ENCODE data around the gene TMED1. TPM values are rescaled to one million over a fixed set of nuclear protein-coding genes. Genes with fewer than 3 reads are reported as not detected.

Gene TMED1
- total and polyA plus RNA-seq, 9 of the 15 experiments (the other 6 are each of a cell fraction or from before 2014, with no cell fraction given): 0.86 to 30.2 (median 23.5) TPM

DNA sequence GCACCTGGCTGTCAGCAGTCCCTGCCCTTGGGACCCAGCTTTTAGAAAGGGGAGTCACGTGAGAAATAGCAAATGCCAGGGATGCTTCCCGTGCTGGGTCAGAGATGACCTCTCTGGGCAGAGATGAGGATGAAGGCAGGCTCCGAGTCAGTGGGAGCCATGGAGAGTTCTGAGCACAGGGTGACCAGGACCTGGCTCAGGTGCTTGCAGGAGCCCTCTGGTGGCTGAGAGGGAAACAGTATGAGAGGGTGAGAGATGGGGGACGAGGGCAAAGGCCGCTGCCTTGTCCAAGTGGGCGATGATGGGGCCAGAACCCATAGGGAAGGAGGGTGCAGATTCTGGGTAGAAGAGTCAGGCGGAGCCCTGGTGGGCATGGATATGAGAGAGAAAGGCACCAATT is 15.8 kb downstream of the TMED1 start (continued):
- TF ChIP-seq STAT6 (CRISPR knock-in tag; IDR thresholded peaks at IDR 0.05) (peak; percentile 84; the same call in 1 of the 2 replicates), PHF8 (IDR thresholded peaks at IDR 0.05; ENCODE audit: borderline replicate concordance, low read length) (no peak), KDM1A (IDR thresholded peaks at IDR 0.05) (no peak)
- TF ChIP-seq, protein P1, sequence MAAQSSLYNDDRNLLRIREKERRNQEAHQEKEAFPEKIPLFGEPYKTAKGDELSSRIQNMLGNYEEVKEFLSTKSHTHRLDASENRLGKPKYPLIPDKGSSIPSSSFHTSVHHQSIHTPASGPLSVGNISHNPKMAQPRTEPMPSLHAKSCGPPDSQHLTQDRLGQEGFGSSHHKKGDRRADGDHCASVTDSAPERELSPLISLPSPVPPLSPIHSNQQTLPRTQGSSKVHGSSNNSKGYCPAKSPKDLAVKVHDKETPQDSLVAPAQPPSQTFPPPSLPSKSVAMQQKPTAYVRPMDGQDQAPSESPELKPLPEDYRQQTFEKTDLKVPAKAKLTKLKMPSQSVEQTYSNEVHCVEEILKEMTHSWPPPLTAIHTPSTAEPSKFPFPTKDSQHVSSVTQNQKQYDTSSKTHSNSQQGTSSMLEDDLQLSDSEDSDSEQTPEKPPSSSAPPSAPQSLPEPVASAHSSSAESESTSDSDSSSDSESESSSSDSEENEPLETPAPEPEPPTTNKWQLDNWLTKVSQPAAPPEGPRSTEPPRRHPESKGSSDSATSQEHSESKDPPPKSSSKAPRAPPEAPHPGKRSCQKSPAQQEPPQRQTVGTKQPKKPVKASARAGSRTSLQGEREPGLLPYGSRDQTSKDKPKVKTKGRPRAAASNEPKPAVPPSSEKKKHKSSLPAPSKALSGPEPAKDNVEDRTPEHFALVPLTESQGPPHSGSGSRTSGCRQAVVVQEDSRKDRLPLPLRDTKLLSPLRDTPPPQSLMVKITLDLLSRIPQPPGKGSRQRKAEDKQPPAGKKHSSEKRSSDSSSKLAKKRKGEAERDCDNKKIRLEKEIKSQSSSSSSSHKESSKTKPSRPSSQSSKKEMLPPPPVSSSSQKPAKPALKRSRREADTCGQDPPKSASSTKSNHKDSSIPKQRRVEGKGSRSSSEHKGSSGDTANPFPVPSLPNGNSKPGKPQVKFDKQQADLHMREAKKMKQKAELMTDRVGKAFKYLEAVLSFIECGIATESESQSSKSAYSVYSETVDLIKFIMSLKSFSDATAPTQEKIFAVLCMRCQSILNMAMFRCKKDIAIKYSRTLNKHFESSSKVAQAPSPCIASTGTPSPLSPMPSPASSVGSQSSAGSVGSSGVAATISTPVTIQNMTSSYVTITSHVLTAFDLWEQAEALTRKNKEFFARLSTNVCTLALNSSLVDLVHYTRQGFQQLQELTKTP (IDR thresholded peaks at IDR 0.05; ENCODE audit: low read depth in 1 of 2, partially characterized antibody in 2 of 2): no peak

Measured in K562 (cell line).